Measurements from ENCODE around the gene CPED1.
"Not testable (repeated sequence)": the region's sequence is repeated elsewhere in the genome, so short reads cannot be mapped to it uniquely, and the experiment has no call there.

Gene CPED1

GRCh38 chr7:121102619-121103018 is 114.1 kb downstream of the CPED1 start:
- no peak for FAIRE-seq

GRCh38 chr7:121103086-121103485 is 114.6 kb downstream of the CPED1 start:
- no peak for FAIRE-seq

GRCh38 chr7:121103579-121103978 is 115.1 kb downstream of the CPED1 start:
- no peak for FAIRE-seq

GRCh38 chr7:121105262-121105661 is 116.8 kb downstream of the CPED1 start:
- FAIRE-seq, result no peak

- FAIRE-seq, result peak; percentile 31
Measured at GRCh38 chr7:121107923-121108498, 119.5 kb downstream of the CPED1 start.

- no peak for FAIRE-seq
Measured at GRCh38 chr7:121109145-121109544, 120.6 kb downstream of the CPED1 start.

- FAIRE-seq, result no peak
Measured at GRCh38 chr7:121113288-121113687, 124.8 kb downstream of the CPED1 start.

GRCh38 chr7:121116396-121116795 is 127.9 kb downstream of the CPED1 start:
- FAIRE-seq, result no peak

GRCh38 chr7:121119047-121119446 is 130.5 kb downstream of the CPED1 start:
- no peak for FAIRE-seq

- FAIRE-seq, result no peak
Measured at GRCh38 chr7:121123032-121123431, 134.5 kb downstream of the CPED1 start.

GRCh38 chr7:121125454-121125853 is 136.9 kb downstream of the CPED1 start:
- FAIRE-seq, result not testable (repeated sequence)

- no peak for FAIRE-seq
Measured at GRCh38 chr7:121126201-121126600, 137.7 kb downstream of the CPED1 start.

GRCh38 chr7:121126801-121127534 is 138.5 kb downstream of the CPED1 start:
- FAIRE-seq, result peak; percentile 62

GRCh38 chr7:121132940-121133339 is 144.4 kb downstream of the CPED1 start:
- no peak for FAIRE-seq

- FAIRE-seq, result no peak
Measured at GRCh38 chr7:121133444-121133843, 144.9 kb downstream of the CPED1 start.

- no peak for FAIRE-seq
Measured at GRCh38 chr7:121137580-121137979, 149.1 kb downstream of the CPED1 start.

GRCh38 chr7:121138262-121138933 is 149.9 kb downstream of the CPED1 start:
- no peak for FAIRE-seq

GRCh38 chr7:121139427-121139826 is 150.9 kb downstream of the CPED1 start:
- FAIRE-seq, result no peak

GRCh38 chr7:121140790-121141189 is 152.3 kb downstream of the CPED1 start:
- no peak for FAIRE-seq

GRCh38 chr7:121151774-121152221 is 163.3 kb downstream of the CPED1 start:
- no peak for FAIRE-seq

GRCh38 chr7:121153411-121153810 is 164.9 kb downstream of the CPED1 start:
- no peak for FAIRE-seq

- FAIRE-seq, result no peak
Measured at GRCh38 chr7:121153995-121154394, 165.5 kb downstream of the CPED1 start.

- FAIRE-seq, result no peak
Measured at GRCh38 chr7:121156825-121157224, 168.3 kb downstream of the CPED1 start.

- no peak for FAIRE-seq
Measured at GRCh38 chr7:121157341-121157751, 168.8 kb downstream of the CPED1 start.
